ENCODE measurements around the gene MRGPRG.
"Not testable (repeated sequence)": the region's sequence is repeated elsewhere in the genome, so short reads cannot be mapped to it uniquely, and the experiment has no call there.

The MRGPRG gene

GRCh38 chr11:3218483-3219280 lies at the start of gene MRGPRG:
Gene MRGPRG, minus strand, starts transcription at chr11:3218813. Its CDS starts 0 bp downstream, at chr11:3218813.
- TF ChIP-seq CTCF (IDR thresholded peaks at IDR 0.05) (no peak), ZFX (IDR thresholded peaks at IDR 0.05; ENCODE audit: borderline replicate concordance) (no peak)
- no peak within 1 kb of the TSS for H3K27ac ChIP-seq

- not testable (repeated sequence) for H3K27ac ChIP-seq
Measured at GRCh38 chr11:3262548-3262947, 43.9 kb upstream of the MRGPRG start.

GRCh38 chr11:3261831-3262230 lies 43.2 kb upstream of the MRGPRG start:
- H3K27ac ChIP-seq = not testable (repeated sequence)

- not testable (repeated sequence) for H3K27ac ChIP-seq
Measured at GRCh38 chr11:3257509-3257908, 38.9 kb upstream of the MRGPRG start.

- not testable (repeated sequence) for H3K27ac ChIP-seq
Measured at GRCh38 chr11:3255241-3255640, 36.6 kb upstream of the MRGPRG start.

GRCh38 chr11:3254773-3255172 lies 36.2 kb upstream of the MRGPRG start:
- not testable (repeated sequence) for H3K27ac ChIP-seq

- no peak for TF ChIP-seq CTCF (IDR thresholded peaks at IDR 0.05)
- no peak overlapping the region for H3K27ac ChIP-seq
Measured at GRCh38 chr11:3245071-3245470, 26.5 kb upstream of the MRGPRG start.

GRCh38 chr11:3243880-3244279 lies 25.3 kb upstream of the MRGPRG start:
- TF ChIP-seq ZFX (IDR thresholded peaks at IDR 0.05; ENCODE audit: borderline replicate concordance) = no peak
- TF ChIP-seq CTCF (IDR thresholded peaks at IDR 0.05) = no peak
- no peak overlapping the region for H3K27ac ChIP-seq

GRCh38 chr11:3237119-3237518 lies 18.5 kb upstream of the MRGPRG start:
- TF ChIP-seq ZFX (IDR thresholded peaks at IDR 0.05; ENCODE audit: borderline replicate concordance) (no peak), CTCF (IDR thresholded peaks at IDR 0.05) (no peak)
- no peak overlapping the region for H3K27ac ChIP-seq

GRCh38 chr11:3234846-3235245 lies 16.2 kb upstream of the MRGPRG start:
- H3K27ac ChIP-seq = no peak overlapping the region
- TF ChIP-seq ZFX (IDR thresholded peaks at IDR 0.05; ENCODE audit: borderline replicate concordance) (no peak), CTCF (IDR thresholded peaks at IDR 0.05) (no peak)
